A673 (cell line): ENCODE data around the gene CHD1. TPM values are rescaled to one million over a fixed set of nuclear protein-coding genes. Genes with fewer than 3 reads are reported as not detected.

Source experiments
- BruUV-seq: library from RNA; stranded (reverse); fragments of 400-500 nt; replicated peaks from 2 replicates; lab custom pipeline; 2021; lab: Mats Ljungman, UMichigan
- CTCF ChIA-PET: fragments of 300-600 bp; sonication (Branson Sonifier 250); formaldehyde crosslinking; loops from one replicate; lab custom pipeline; 2022; ENCODE audit warnings: antibody characterized with exemption; lab: Charles Lee
- POLR2A ChIA-PET: fragments of 300-600 bp; sonication (Branson Sonifier 250); formaldehyde crosslinking; loops from one replicate; lab custom pipeline; 2022; ENCODE audit warnings: antibody characterized with exemption; ENCODE audit not compliant: low non-redundant PET; lab: Charles Lee
- DNase-seq: peaks from one replicate; pipeline ENCODE4 v3.0.0-alpha.2; 2015; ENCODE audit warnings: low spot score
- H3K27ac ChIP-seq: fragments of 200-600 bp; sonication (generic); 2 replicates; pipeline ENCODE4 v1.5.1; 2016; ENCODE audit warnings: mixed run types, low read depth, mild to moderate bottlenecking, mixed read lengths, antibody characterized with exemption, low read length; ENCODE audit not compliant: poor library complexity, severe bottlenecking
- H3K27me3 ChIP-seq: fragments of 200-600 bp; sonication (generic); replicated peaks from 2 replicates; pipeline ENCODE4 v1.6.1; 2017; ENCODE audit warnings: mixed run types, low read depth, mild to moderate bottlenecking, mixed read lengths, antibody characterized with exemption, low read length; ENCODE audit not compliant: insufficient read depth, poor library complexity
- H3K36me3 ChIP-seq: fragments of 200-600 bp; sonication (generic); 2 replicates; pipeline ENCODE4 v1.6.1; 2016; ENCODE audit warnings: mixed run types, mild to moderate bottlenecking, mixed read lengths, antibody characterized with exemption, low read length; ENCODE audit not compliant: insufficient read depth, poor library complexity, severe bottlenecking
- H3K4me1 ChIP-seq: fragments of 200-600 bp; sonication (generic); 2 replicates; pipeline ENCODE4 v1.6.1; 2017; ENCODE audit warnings: mixed run types, mild to moderate bottlenecking, mixed read lengths, antibody characterized with exemption, low read length; ENCODE audit not compliant: insufficient read depth, poor library complexity, severe bottlenecking
- H3K4me3 ChIP-seq: fragments of 200-600 bp; sonication (generic); 2 replicates; pipeline ENCODE4 v1.5.1; 2016; ENCODE audit warnings: low read depth, mixed run types, mild to moderate bottlenecking, mixed read lengths, low read length; ENCODE audit not compliant: poor library complexity, severe bottlenecking
- H3K9me3 ChIP-seq: fragments of 200-600 bp; sonication (generic); 2 replicates; pipeline ENCODE4 v1.6.1; 2016; ENCODE audit warnings: mixed run types, low read depth, mild to moderate bottlenecking, mixed read lengths, antibody characterized with exemption, low read length; ENCODE audit not compliant: poor library complexity, severe bottlenecking
- EZH2 ChIP-seq: fragments of 200-600 bp; sonication (generic); IDR thresholded peaks from 2 replicates; pipeline ENCODE4 v1.6.1; 2017; ENCODE audit warnings: borderline replicate concordance, low read depth, mild to moderate bottlenecking, mixed read lengths, antibody characterized with exemption, low read length; ENCODE audit not compliant: poor library complexity, severe bottlenecking
- intact Hi-C: fragments of 100-400 bp; cut with micrococcal nuclease; formaldehyde crosslinking; loops from one replicate; pipeline ENCODE4 v1.10.0; 2022; ENCODE audit not compliant: unreplicated experiment
- total RNA-seq: library from RNA; stranded (reverse); gene quantifications from 2 replicates; pipeline ENCODE4 v1.2.3, GENCODE V29; 2021
- TF ChIP-seq, protein P1 (sequence below): fragments of 300-800, 200-600 bp; sonication (generic); conservative IDR thresholded peaks from 2 replicates; pipeline ENCODE4 v1.5.1; 2017; ENCODE audit warnings: low read depth, mild to moderate bottlenecking, antibody characterized with exemption, low read length, moderate library complexity, mixed read lengths

Gene CHD1
- total RNA-seq, 1 experiment from 2014 or later = 61.0 TPM

DNA sequence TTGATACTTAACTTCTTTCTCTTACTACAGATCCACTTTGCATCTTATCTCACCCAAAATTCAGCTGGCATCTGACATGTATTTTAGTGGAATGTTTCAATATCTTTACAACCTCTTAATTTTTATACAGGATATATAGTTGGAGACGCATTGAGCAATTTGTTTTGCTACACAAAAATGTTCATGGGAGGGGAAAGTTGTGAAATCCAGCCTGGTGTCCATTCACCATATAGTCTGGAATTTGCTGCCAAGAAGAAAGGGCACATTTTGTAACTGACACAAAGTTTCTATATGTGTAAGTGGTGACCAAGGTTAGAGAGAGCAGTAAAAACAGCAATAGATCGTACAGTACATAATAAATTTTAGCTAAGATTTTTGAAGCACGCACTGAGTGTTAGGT, 14.0 kb upstream of the CHD1 start:
- no peak for DNase-seq
- Histone ChIP-seq H3K9me3 (no peaks in the 10 kb centered on the region), H3K27ac (no peak overlapping the region), H3K27me3 (no peaks in the 10 kb centered on the region), H3K4me3 (no peak overlapping the region), H3K36me3 (no peaks in the 10 kb centered on the region), H3K4me1 (no peaks in the 10 kb centered on the region)
- BruUV-seq = no TSS peak
- ChIA-PET POLR2A (no interaction called here), CTCF (no interaction called here)
- TF ChIP-seq, protein P1, sequence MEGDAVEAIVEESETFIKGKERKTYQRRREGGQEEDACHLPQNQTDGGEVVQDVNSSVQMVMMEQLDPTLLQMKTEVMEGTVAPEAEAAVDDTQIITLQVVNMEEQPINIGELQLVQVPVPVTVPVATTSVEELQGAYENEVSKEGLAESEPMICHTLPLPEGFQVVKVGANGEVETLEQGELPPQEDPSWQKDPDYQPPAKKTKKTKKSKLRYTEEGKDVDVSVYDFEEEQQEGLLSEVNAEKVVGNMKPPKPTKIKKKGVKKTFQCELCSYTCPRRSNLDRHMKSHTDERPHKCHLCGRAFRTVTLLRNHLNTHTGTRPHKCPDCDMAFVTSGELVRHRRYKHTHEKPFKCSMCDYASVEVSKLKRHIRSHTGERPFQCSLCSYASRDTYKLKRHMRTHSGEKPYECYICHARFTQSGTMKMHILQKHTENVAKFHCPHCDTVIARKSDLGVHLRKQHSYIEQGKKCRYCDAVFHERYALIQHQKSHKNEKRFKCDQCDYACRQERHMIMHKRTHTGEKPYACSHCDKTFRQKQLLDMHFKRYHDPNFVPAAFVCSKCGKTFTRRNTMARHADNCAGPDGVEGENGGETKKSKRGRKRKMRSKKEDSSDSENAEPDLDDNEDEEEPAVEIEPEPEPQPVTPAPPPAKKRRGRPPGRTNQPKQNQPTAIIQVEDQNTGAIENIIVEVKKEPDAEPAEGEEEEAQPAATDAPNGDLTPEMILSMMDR = no peak
- TF ChIP-seq EZH2 = no peak
- intact Hi-C loops = no loop called here

DNA sequence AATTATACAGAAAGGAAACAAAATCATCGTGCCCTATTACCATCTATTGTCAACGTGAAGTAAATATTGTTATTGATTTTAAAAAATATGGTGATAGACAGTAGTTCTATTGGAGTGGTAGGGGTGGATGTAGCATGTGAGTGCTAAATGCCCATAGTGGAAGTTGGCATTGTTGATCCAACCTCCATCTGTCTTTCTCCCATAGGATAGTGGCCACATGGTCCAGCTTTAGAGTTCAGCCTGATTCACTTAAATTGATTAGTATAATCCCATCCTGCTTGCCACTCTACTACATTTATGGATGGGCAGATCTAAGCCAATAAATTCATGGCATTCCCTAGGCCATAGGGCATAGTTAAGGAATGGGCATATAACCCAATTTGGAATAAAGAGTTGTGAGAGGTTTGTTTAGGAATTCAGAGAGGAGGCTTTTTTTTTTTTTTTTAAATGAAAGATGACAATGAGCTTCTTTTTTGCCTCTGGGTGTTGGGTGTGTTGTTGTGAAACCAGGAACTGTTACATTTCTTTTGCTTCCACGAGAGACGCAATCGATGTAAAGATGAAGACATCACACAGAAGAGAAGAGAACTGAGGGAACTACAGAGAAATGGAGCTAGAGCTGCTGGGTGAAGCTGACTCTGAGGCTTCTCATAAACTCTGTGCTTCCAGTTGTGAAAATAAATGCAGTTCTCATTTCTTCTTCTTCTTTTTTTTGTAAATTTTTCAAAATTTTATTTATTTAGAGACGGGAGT, 12.5 kb upstream of the CHD1 start:
- TF ChIP-seq, protein P1 = no peak
- TF ChIP-seq EZH2 = no peak
- Histone ChIP-seq H3K27me3 (no peaks in the 10 kb centered on the region), H3K27ac (no peak overlapping the region), H3K9me3 (no peaks in the 10 kb centered on the region), H3K4me3 (no peak overlapping the region), H3K4me1 (no peaks in the 10 kb centered on the region), H3K36me3 (no peaks in the 10 kb centered on the region)
- BruUV-seq = no TSS peak
- intact Hi-C loops = no loop called here
- DNase-seq = no peak
- POLR2A ChIA-PET = no interaction called here
- CTCF ChIA-PET = interaction anchor here (0.6 kb wide), 1 partner anchor 153 kb away, joined by 3 read pairs; no protein-coding TSS in a partner anchor

DNA sequence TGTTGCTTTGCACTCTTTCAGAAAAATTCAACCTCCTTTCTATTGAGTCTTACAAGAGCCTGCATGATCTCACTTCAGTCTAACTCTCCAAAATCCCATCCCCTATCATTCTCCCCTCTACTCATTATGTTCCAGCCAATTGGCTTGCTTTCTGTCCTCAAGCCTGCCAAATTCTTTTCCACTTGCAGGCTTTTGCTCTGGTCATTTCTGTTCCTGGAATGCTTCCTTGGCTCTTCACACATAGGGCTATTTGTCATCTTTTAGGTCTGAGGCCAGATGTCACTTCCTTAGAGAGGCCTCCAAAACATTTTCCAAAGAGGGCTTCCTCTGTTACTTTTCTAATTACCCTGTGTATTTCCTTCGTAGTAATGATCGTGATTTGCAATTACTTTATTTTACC, 11.8 kb upstream of the CHD1 start:
- H3K27me3 ChIP-seq = no peaks in the 10 kb centered on the region
- no TSS peak for BruUV-seq
- DNase-seq = no peak
- TF ChIP-seq, protein P1 = no peak
- no peak for TF ChIP-seq EZH2
- no peaks in the 10 kb centered on the region for H3K4me1 ChIP-seq
- no peak overlapping the region for H3K4me3 ChIP-seq
- ChIA-PET POLR2A (no interaction called here), CTCF (no interaction called here)
- no peaks in the 10 kb centered on the region for H3K36me3 ChIP-seq
- H3K9me3 ChIP-seq = no peaks in the 10 kb centered on the region
- intact Hi-C loops = no loop called here
- no peak overlapping the region for H3K27ac ChIP-seq
